Liver (tissue), 9 donors: ENCODE results near the gene DCUN1D2. TPM values are rescaled to one million over a fixed set of nuclear protein-coding genes. Genes with fewer than 3 reads are reported as not detected.

Source experiments
- DNase-seq: peaks from one replicate; pipeline ENCODE4 v3.0.0-alpha.2; 2017; ENCODE audit warnings: low spot score
- H3K27ac ChIP-seq, 2 donors: one replicate each; pipeline ENCODE4 v1.7.0; 2013; ENCODE audit warnings: inconsistent platforms in 2 of 2, low read length in 2 of 2, control low read depth in 1 of 2, low read depth in 1 of 2, mild to moderate bottlenecking in 1 of 2
- H3K27me3 ChIP-seq, 4 donors: one replicate each; pipeline versions ENCODE4 v1.6.1 to v1.7.0; 2013; ENCODE audit warnings: low read length in 3 of 4, inconsistent platforms in 1 of 4, mild to moderate bottlenecking in 1 of 4, moderate library complexity in 1 of 4; ENCODE audit not compliant: control insufficient read depth in 4 of 4, insufficient read depth in 4 of 4
- H3K36me3 ChIP-seq, 4 donors: one replicate each; pipeline versions ENCODE4 v1.6.1 to v1.7.0; 2013; ENCODE audit warnings: low read length in 3 of 4, mild to moderate bottlenecking in 3 of 4, low read depth in 1 of 4, moderate library complexity in 1 of 4; ENCODE audit not compliant: control insufficient read depth in 4 of 4, insufficient read depth in 3 of 4
- H3K4me1 ChIP-seq, 4 donors: one replicate each; pipeline versions ENCODE4 v1.6.1 to v1.7.0; 2013; ENCODE audit warnings: low read length in 3 of 4, mild to moderate bottlenecking in 3 of 4, moderate library complexity in 1 of 4; ENCODE audit not compliant: control insufficient read depth in 4 of 4, insufficient read depth in 4 of 4
- H3K4me3 ChIP-seq, 3 donors: one replicate each; pipeline versions ENCODE4 v1.6.1 to v1.7.0; 2013; ENCODE audit warnings: low read length in 3 of 3, control low read depth in 1 of 3, low read depth in 1 of 3, mild to moderate bottlenecking in 1 of 3
- H3K9ac ChIP-seq, 2 donors: one replicate each; pipeline ENCODE4 v1.7.0; 2013; ENCODE audit warnings: low read length in 2 of 2, mild to moderate bottlenecking in 2 of 2, moderate library complexity in 2 of 2, control low read depth in 1 of 2, low read depth in 1 of 2
- H3K9me3 ChIP-seq, 4 donors: one replicate each; pipeline versions ENCODE4 v1.6.1 to v1.7.0; 2013; ENCODE audit warnings: low read length in 3 of 4; ENCODE audit not compliant: control insufficient read depth in 4 of 4
- ATF3 ChIP-seq: IDR thresholded peaks from 2 replicates; pipeline ENCODE4 v1.6.1; 2016; ENCODE audit warnings: antibody characterized with exemption
- CTCF ChIP-seq: fragments of 150-350 bp; IDR thresholded peaks from 2 replicates; pipeline ENCODE4 v1.5.1; 2017; ENCODE audit warnings: improper control_type of control experiment, low read depth, low read length; ENCODE audit not compliant: missing input control
- EGR1 ChIP-seq, 2 donors: IDR thresholded peaks; 2 replicates each; pipeline ENCODE4 v1.6.1; 2016 to 2018; ENCODE audit warnings: antibody characterized with exemption in 2 of 2, low read depth in 2 of 2
- FOXA1 ChIP-seq: IDR thresholded peaks from 2 replicates; pipeline ENCODE4 v1.6.1; 2016; ENCODE audit warnings: antibody characterized with exemption
- FOXA2 ChIP-seq: IDR thresholded peaks from 2 replicates; pipeline ENCODE4 v1.6.1; 2016; ENCODE audit warnings: antibody characterized with exemption
- GABPA ChIP-seq, 2 donors: IDR thresholded peaks in 1 of 2; conservative IDR thresholded peaks in 1 of 2; 2 replicates each; pipeline ENCODE4 v1.6.1; 2016; ENCODE audit warnings: antibody characterized with exemption in 2 of 2, mild to moderate bottlenecking in 1 of 2, moderate library complexity in 1 of 2
- HNF4A ChIP-seq, 2 donors: conservative IDR thresholded peaks; 2 replicates each; pipeline ENCODE4 v1.6.1; 2016; ENCODE audit warnings: antibody characterized with exemption in 2 of 2, mild to moderate bottlenecking in 2 of 2
- HNF4G ChIP-seq: IDR thresholded peaks from 2 replicates; pipeline ENCODE4 v1.6.1; 2016; ENCODE audit warnings: antibody characterized with exemption
- JUND ChIP-seq, 2 donors: IDR thresholded peaks; 2 replicates each; pipeline ENCODE4 v1.6.1; 2016; ENCODE audit warnings: antibody characterized with exemption in 2 of 2
- MAX ChIP-seq: IDR thresholded peaks from 2 replicates; pipeline ENCODE4 v1.6.1; 2016; ENCODE audit warnings: antibody characterized with exemption
- NR2F2 ChIP-seq: IDR thresholded peaks from 2 replicates; pipeline ENCODE4 v1.6.1; 2016; ENCODE audit warnings: antibody characterized with exemption
- RAD21 ChIP-seq, 2 donors: IDR thresholded peaks; 2 replicates each; pipeline ENCODE4 v1.6.1; 2016; ENCODE audit warnings: antibody characterized with exemption in 2 of 2, mild to moderate bottlenecking in 2 of 2
- REST ChIP-seq: IDR thresholded peaks from 2 replicates; pipeline ENCODE4 v1.6.1; 2016; ENCODE audit warnings: antibody characterized with exemption, mild to moderate bottlenecking
- RXRA ChIP-seq, 2 donors: IDR thresholded peaks; 2 replicates each; pipeline ENCODE4 v1.6.1; 2017 to 2018; ENCODE audit warnings: antibody characterized with exemption in 2 of 2, mild to moderate bottlenecking in 1 of 2
- SP1 ChIP-seq: IDR thresholded peaks from 2 replicates; pipeline ENCODE4 v1.6.1; 2018; ENCODE audit warnings: antibody characterized with exemption, mild to moderate bottlenecking
- TAF1 ChIP-seq: conservative IDR thresholded peaks from 2 replicates; pipeline ENCODE4 v1.6.1; 2016; ENCODE audit warnings: antibody characterized with exemption, mild to moderate bottlenecking
- YY1 ChIP-seq: IDR thresholded peaks from 2 replicates; pipeline ENCODE4 v1.6.1; 2016; ENCODE audit warnings: antibody characterized with exemption, mild to moderate bottlenecking
- ZBTB33 ChIP-seq: IDR thresholded peaks from 2 replicates; pipeline ENCODE4 v1.6.1; 2016; ENCODE audit warnings: antibody characterized with exemption
- WGBS: extraction: QIAGEN DNeasy Blood & Tissue Kit; methylation state at CpG from one replicate; pipeline ENCODE4 v1.1.7; 2013; 5-methylcytosine and 5-hydroxymethylcytosine counted together
- polyA plus RNA-seq, 2 donors: library from polyadenylated mRNA; stranded (reverse) in 1 of 2; unstranded in 1 of 2; fragments of 200-250 nt in 1 of 2; fragments of >200 nt in 1 of 2; fragmentation: Nextera tagmentation in 1 of 2; extraction: Ambion mirVana in 1 of 2; gene quantifications; one replicate each; pipeline versions ENCODE4 v1.2.1 to v1.2.3, GENCODE V29; 2013 to 2015
- total RNA-seq, 2 donors: library from RNA; depleted of rRNA; stranded (reverse); fragments of >200 nt; gene quantifications; one replicate each; pipeline ENCODE4 v1.2.3, GENCODE V29; 2014
- donor health status: healthy.
- donor health status: healthy.
- donor health status: healthy.
- donor health status: healthy.
- donor health status: healthy.

Gene DCUN1D2
- total and polyA plus RNA-seq, 4 donors: 4.0 to 13.1 (median 5.5) TPM

- Histone ChIP-seq H3K27me3 (no peaks in the 10 kb centered on the region), H3K27ac (peak overlapping the region; percentile 36 to 63), H3K9ac (no peak overlapping the region), H3K4me3 (no peak overlapping the region), H3K4me1 (peaks cover 14 to 29% (median 20%) of the 10 kb centered on the region in 4 donors), H3K9me3 (no peaks in the 10 kb centered on the region), H3K36me3 (peaks cover 0 to 14% (median 3%) of the 10 kb centered on the region in 4 donors)
- TF ChIP-seq HNF4A (conservative IDR thresholded peaks at IDR 0.05) (peak in 1 of 2 donors; percentile 42), NR2F2 (no peak), RAD21 (IDR thresholded peaks at IDR 0.05) (no peak), EGR1 (IDR thresholded peaks at IDR 0.05; ENCODE audit: low read depth in 2 of 2) (peak in 1 of 2 donors; percentile 24), CTCF (no peak), TAF1 (no peak), FOXA2 (peak; percentile 71), MAX (peak; percentile 25), SP1 (peak; percentile 25), YY1 (no peak), FOXA1 (no peak), REST (no peak), GABPA (IDR thresholded peaks at IDR 0.05 in 1 of 2, conservative IDR thresholded peaks at IDR 0.05 in 1 of 2) (no peak), ATF3 (peak; percentile 85), HNF4G (no peak), ZBTB33 (peak; percentile 32), RXRA (IDR thresholded peaks at IDR 0.05) (peak in 1 of 2 donors; percentile 58), JUND (IDR thresholded peaks at IDR 0.05) (peak; percentile 94 to 98)
- no peak for DNase-seq
- 34% methylated on average over 5 of the region's 5 CpGs for WGBS
Measured at GRCh38 chr13:113493315-113493951, 2.9 kb upstream of the DCUN1D2 start.
